Testis (tissue), 3 donors: ENCODE data around the gene A3GALT2. TPM values are rescaled to one million over a fixed set of nuclear protein-coding genes. Genes with fewer than 3 reads are reported as not detected.
"Not testable (repeated sequence)": the region's sequence is repeated elsewhere in the genome, so short reads cannot be mapped to it uniquely, and the experiment has no call there.

ENCODE experiments used
- DNase-seq: peaks from one replicate; pipeline ENCODE4 v3.0.0-alpha.2; 2019
- H3K27ac ChIP-seq, 2 donors: fragments of 200-600 bp; sonication (generic); one replicate each; pipeline ENCODE4 v1.5.1; 2019
- H3K27me3 ChIP-seq: fragments of 200-600 bp; sonication (generic); one replicate; pipeline ENCODE4 v1.5.1; 2019
- H3K36me3 ChIP-seq: fragments of 200-600 bp; sonication (generic); one replicate; pipeline ENCODE4 v1.5.1; 2017; ENCODE audit warnings: low read depth; ENCODE audit errors: missing control alignments
- H3K4me1 ChIP-seq: fragments of 200-600 bp; sonication (generic); one replicate; pipeline ENCODE4 v1.5.1; 2019
- H3K4me3 ChIP-seq, 2 donors: fragments of 200-600 bp; sonication (generic); one replicate each; pipeline ENCODE4 v1.5.1; 2017 to 2019
- H3K9me3 ChIP-seq: fragments of 200-600 bp; sonication (generic); one replicate; pipeline ENCODE4 v1.5.1; 2017
- CTCF ChIP-seq, 3 experiments: fragments of 450-650 bp in 2 of 3; fragments of 200-600 bp in 1 of 3; sonication (generic) in 1 of 3; IDR thresholded peaks; one replicate each; pipeline ENCODE4 v1.5.1; 2016 to 2019; ENCODE audit warnings: antibody characterized with exemption in 3 of 3, mild to moderate bottlenecking in 2 of 3, moderate library complexity in 1 of 3
- POLR2A ChIP-seq: fragments of 450-650 bp; IDR thresholded peaks from one replicate; pipeline ENCODE4 v1.6.1; 2017; ENCODE audit warnings: antibody characterized with exemption, mild to moderate bottlenecking, moderate library complexity
- WGBS, 2 donors: methylation state at CpG; one replicate each; pipeline ENCODE4 v1.1.5; 2018; 5-methylcytosine and 5-hydroxymethylcytosine counted together
- intact Hi-C: fragments of 100-400 bp; cut with DNase I; formaldehyde crosslinking; loops from one replicate; pipeline ENCODE4 v1.15.1; 2023; ENCODE audit warnings: low total_unique reads
- polyA plus RNA-seq: library from polyadenylated mRNA; stranded (reverse); fragments of 350-450 nt; fragmentation: Illumina TruSeq; extraction: RNeasy Lipid Tissue Mini Kit (QIAGEN cat#74804); gene quantifications from one replicate; pipeline ENCODE4 v1.2.3, GENCODE V29; 2014; ENCODE audit warnings: low read depth, low replicate concordance; ENCODE audit not compliant: insufficient read depth
- total RNA-seq, 2 donors: library from RNA; depleted of rRNA; stranded (reverse); fragments of >200 nt; gene quantifications; one replicate each; pipeline ENCODE4 v1.2.3, GENCODE V29; 2016

Gene A3GALT2
- total and polyA plus RNA-seq, 3 donors from 2014 or later = 0.87 to 1.7 TPM; not detected in 1

DNA sequence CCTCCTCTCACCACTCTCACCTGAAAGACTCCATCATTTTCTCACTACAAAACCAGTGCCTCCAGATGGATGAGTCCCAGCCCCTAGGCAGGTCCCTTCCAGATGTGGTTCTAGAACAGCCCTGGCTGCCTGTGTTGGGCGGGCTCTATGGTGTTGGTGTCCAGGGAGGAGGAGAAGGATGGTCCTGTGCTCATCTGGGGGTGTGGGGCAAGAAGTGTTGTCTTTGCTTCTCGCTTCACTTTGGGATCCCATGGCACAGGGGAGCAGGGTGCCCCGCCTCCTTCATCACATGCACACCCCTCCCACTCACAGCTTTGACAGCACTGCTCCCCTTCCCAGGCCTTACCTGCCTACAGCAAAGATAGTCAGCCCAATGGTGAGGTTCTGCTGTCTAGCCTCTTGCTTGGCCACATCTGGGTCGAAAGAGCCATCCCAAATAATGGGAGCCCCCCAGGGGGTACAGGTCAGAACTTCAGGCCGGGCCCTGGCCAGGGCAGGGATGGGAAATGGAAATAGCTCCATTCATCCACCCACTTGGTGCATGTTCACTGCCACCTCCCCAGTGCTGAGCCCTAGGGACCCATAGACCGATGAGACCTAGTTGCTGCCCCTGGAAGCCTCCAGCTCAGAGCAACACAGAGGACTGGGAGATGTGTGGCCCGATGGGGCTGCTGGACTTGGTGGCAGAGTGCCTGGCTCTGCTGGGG is 9.0 kb downstream of the A3GALT2 start:
- no peak for DNase-seq
- Histone ChIP-seq H3K27ac (no peak overlapping the region), H3K27me3 (no peaks in the 10 kb centered on the region), H3K9me3 (no peaks in the 10 kb centered on the region), H3K4me1 (no peaks in the 10 kb centered on the region), H3K36me3 (no peaks in the 10 kb centered on the region), H3K4me3 (no peak overlapping the region)
- 94 to 99% methylated on average over 6 to 7 of the region's 7 CpGs for WGBS, 2 donors
- TF ChIP-seq POLR2A = no peak
- no peak for TF ChIP-seq CTCF (IDR thresholded peaks at IDR 0.05)
- intact Hi-C loops = no loop called here

GRCh38 chr1:33310702-33311101 is 10.2 kb downstream of the A3GALT2 start:
- no peaks in the 10 kb centered on the region for H3K27me3 ChIP-seq
- no peak overlapping the region for H3K27ac ChIP-seq
- intact Hi-C loops = no loop called here
- no peaks in the 10 kb centered on the region for H3K36me3 ChIP-seq
- no peak for TF ChIP-seq CTCF (IDR thresholded peaks at IDR 0.05)
- no peak for TF ChIP-seq POLR2A
- H3K4me3 ChIP-seq = no peak overlapping the region
- no peaks in the 10 kb centered on the region for H3K9me3 ChIP-seq
- 82 to 91% methylated on average over 6 to 8 of the region's 8 CpGs for WGBS, 2 donors
- peaks cover 5% of the 10 kb centered on the region for H3K4me1 ChIP-seq
- no peak for DNase-seq

GRCh38 chr1:33309351-33309750 is 11.5 kb downstream of the A3GALT2 start:
- intact Hi-C loops, H3K4me1 ChIP-seq, H3K4me3 ChIP-seq, H3K27ac ChIP-seq, DNase-seq, H3K27me3 ChIP-seq, H3K36me3 ChIP-seq, H3K9me3 ChIP-seq: not testable (repeated sequence)
- WGBS, 2 donors = 95% methylated on average over 32 of the region's 32 CpGs; no CpG with 5 or more reads in 1 of the 2 donors

- WGBS, 2 donors = 50 to 68% methylated on average over 2 to 3 of the region's 5 CpGs
- no peak for DNase-seq
- Histone ChIP-seq H3K27ac (no peak overlapping the region), H3K36me3 (no peaks in the 10 kb centered on the region), H3K27me3 (no peaks in the 10 kb centered on the region), H3K9me3 (no peaks in the 10 kb centered on the region), H3K4me3 (peak overlapping the region; percentile 45 to 59), H3K4me1 (peaks cover 5% of the 10 kb centered on the region)
- TF ChIP-seq CTCF (IDR thresholded peaks at IDR 0.05) (no peak), POLR2A (no peak)
- intact Hi-C loops = no loop called here
Measured at GRCh38 chr1:33307494-33307864, 13.4 kb downstream of the A3GALT2 start.

DNA sequence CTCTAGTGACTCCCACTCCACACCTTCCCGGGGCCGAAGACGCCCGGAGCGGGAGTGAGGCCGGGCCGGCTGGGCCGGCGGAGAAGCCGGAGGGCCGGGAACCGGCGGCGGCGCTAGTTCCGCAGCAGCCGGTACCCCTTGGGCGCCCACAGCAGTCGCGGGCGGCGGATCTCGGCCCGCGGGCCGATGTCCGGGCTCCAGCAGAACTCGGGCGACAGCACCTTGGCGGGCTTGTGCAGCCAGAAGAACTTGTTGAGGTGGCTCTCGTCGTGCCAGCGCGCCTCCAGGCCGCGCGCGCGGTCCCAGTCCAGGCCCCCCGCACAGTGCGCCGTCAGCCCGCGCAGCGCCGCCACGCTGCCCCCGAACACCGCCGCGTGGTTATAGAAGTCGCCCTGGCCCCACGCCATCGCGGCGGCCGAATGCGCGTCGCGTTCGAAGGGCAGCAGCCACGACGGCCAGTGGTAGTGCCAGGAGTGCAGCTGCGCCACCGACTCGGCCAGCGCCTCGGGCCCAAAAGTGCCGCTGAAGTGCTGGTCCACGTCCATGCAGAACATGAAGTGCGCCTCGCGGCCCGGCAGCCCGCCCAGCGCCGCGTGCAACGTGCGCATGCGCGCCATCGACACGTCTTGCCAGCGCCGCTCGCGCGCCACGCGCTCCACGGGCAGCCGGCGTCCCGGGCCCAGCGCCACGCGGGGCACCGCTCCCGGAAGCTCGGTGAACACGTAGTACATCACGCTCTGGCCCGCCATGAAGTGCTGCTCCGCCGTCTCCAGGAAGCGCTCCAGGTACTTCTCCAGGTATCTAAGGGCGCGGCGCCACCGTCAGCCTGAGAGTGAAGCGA is 14.0 kb downstream of the A3GALT2 start:
- TF ChIP-seq POLR2A = no peak
- no peak for TF ChIP-seq CTCF (IDR thresholded peaks at IDR 0.05)
- H3K36me3 ChIP-seq = no peaks in the 10 kb centered on the region
- DNase-seq = peak; percentile 60
- WGBS, 2 donors = 11 to 24% methylated on average over 27 to 98 of the region's 113 CpGs
- H3K27ac ChIP-seq = no peak overlapping the region
- no peaks in the 10 kb centered on the region for H3K9me3 ChIP-seq
- H3K4me1 ChIP-seq = peaks cover 5% of the 10 kb centered on the region
- H3K27me3 ChIP-seq = no peaks in the 10 kb centered on the region
- peak overlapping the region; percentile 45 to 59 for H3K4me3 ChIP-seq
- intact Hi-C loops = no loop called here
